Stimulated activated CD4-positive, alpha-beta T cell treated with anti-CD3 and anti-CD28 coated beads, Interleukin-15, amount 100 ng/mL, for 24 hours (primary cell): ENCODE measurements around the gene LGALS8.
"Not testable (repeated sequence)": the region's sequence is repeated elsewhere in the genome, so short reads cannot be mapped to it uniquely, and the experiment has no call there.

Experiments used
- DNase-seq: peaks from one replicate; pipeline ENCODE4 v3.0.0-alpha.2; 2020

Gene LGALS8

DNA sequence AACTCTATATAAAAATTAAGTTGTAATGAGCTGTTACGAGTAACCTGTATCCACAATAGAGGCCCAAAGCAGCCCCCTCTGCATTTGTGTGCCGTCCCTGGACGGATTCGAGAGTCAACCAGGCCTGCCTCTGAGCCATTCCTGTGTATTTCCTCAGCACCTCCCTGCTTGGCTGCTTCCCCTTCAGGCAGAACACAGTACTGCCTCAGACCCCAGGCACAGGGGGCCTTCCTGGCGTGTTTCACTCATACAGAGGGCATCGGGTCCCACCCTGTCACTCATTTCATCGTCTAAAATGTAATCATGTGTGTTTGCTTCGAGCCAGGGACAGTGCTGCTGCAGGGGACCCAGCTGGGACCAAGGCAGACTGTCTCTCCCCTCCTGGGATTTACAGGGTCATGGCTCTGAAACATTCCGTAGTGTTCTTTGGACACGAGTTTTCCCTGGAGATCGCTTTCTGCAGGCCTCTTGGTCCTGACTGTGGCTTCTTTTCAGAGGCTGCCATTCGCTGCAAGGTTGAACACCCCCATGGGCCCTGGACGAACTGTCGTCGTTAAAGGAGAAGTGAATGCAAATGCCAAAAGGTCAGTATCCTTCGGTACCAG lies 19.4 kb downstream of the LGALS8 start:
- DNase-seq: no peak

DNA sequence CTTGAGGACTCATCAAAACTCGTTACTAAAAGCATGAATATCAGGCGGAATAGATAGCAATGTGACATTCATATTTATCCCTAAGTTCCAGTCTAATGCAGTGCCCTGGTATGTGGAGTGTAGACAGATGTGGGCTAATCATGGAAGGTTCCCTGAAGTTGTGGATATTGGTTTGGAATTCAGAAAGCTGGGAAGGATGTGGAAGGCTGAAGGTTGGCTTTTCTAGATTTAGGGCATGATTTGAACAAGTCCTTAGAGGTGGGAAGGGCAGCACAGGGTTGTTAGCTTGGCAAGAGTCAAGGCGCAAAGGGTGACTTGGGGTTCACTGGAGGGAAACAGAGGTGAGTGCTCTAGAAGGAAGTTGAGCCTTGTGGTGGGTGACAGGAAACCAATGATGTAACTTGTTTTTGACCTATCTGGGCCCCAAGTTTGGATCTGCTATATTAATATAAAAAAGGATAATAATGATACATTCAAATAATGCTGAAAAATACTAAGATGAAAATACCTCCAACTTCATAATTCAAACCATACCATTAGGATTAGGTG lies 21.9 kb downstream of the LGALS8 start:
- no peak for DNase-seq

DNA sequence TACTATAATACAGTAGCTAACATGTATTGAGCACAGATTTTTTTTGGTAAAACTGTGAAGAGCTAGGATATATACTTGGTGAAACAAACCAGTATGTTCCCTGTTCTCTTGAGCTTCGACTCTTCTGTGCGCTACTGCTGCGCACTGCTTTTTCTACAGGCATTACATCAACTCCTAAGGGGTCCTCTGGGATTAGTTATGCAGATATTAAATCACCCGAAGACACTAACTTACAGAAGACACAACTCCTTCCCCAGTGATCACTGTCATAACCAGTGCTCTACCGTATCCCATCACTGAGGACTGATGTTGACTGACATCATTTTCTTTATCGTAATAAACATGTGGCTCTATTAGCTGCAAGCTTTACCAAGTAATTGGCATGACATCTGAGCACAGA lies 24.7 kb downstream of the LGALS8 start:
- DNase-seq: no peak

DNA sequence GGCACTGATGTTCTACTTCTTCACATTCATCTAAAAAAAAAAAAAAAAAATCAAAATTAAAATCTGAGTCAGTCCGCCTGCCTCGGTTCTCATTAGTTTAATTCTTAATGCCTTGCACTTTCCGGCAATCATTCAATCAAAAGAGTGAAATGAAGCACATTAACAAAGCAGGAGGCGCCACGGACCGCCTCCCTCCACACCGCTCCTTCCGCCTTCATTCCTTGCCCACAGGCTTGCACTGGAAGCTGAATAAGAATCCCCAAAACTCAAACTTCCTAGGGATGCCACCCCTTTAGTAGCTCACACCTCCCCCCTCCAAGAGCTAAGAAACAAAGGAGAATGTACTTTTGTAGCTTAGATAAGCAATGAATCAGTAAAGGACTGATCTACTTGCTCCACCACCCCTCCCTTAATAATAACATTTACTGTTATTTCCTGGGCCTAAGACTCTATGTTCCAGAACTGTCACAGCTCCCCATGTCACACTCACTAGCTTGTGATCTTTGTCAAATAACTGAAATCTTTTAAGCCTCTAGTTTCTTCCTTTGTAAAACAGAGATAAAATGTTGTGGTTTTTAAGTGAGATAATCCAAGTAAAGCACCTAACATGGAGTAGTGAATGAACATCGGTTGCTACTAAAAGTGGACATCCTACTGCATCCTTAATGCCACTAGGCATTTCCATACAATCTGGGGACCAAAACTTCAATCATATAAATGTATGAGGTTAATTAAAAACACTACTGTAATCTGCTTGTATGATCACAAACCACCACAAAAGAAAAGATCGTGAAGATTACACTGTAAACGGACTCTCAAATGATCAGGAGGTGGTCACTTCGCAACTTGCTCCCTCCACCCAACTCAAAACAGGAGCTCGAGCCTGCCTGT lies 27.4 kb downstream of the LGALS8 start:
- DNase-seq: no peak

DNA sequence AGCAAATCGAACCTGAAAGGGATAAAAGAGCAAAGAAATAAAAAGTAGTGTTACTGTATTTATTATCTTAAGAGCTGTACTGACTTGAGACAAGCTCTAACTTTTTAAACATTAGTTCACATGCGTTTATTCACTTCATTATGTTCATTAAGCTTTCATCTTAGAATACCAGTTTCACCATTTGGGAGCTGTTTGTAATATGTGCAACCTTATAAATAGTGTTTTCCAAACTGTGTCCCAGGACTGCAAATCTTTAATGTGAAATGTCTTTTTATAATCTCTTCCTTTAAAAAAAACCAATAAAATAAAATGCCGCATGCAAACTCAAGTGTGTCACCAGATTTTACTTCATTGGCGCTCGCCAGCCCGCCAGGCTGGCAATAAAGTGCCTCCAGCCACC lies 28.3 kb downstream of the LGALS8 start:
- no peak for DNase-seq

DNA sequence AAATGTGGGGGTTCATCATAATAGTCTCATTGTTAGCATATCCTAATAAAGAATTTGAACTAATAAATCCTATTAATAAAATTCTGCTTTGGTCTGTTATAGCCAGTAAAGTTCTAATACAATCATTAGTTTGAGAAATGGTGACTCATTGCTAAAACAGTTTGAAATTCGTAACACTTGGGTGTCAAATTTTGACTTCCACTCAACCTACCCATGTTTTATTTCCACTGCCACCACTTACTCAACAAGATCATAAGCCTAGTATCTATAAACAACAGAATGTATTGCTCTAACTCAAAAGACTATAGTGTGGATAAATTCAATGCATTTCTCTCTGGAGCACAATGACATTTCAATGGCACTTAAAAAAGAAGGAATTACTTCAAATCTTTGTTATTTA lies 29.1 kb downstream of the LGALS8 start:
- DNase-seq: no peak

DNA sequence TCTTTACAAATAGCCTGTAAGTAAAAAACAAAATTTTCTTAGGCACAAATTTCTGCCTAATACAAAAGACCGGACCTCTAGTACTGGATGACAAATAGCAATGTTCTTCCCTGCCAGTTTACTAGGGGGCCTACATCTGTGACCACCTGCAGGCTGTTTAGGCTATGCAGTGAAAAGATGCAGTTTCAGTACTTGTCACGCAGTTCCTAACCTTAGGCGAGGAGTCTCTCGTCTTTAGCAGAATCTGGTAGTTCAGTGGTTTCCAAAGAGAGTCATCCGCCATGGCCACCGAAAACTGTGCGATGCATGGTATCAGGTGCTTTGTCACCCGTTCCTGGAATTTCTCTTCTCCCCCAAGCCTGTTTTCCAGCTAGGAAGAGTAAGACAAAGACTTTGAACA lies 29.6 kb downstream of the LGALS8 start:
- no peak for DNase-seq

DNA sequence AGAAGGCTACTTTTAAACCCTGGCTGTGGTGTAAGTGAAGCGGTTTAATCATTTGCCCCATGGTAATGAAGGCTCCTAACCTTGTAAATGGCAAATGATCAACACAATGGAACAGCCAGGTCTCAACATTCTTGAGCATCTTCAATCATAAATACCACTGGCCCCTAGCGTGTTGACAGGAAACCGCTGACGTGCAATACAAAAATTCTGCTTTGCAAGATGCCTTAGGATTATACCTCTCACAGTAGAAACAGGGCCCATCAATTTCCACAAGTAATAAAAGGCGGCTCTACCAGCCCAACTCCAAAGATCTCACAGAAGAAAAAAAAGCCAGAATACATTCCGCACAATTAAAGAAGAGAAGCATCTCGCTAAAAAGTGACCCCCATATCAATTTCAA lies 32.8 kb downstream of the LGALS8 start:
- no peak for DNase-seq

DNA sequence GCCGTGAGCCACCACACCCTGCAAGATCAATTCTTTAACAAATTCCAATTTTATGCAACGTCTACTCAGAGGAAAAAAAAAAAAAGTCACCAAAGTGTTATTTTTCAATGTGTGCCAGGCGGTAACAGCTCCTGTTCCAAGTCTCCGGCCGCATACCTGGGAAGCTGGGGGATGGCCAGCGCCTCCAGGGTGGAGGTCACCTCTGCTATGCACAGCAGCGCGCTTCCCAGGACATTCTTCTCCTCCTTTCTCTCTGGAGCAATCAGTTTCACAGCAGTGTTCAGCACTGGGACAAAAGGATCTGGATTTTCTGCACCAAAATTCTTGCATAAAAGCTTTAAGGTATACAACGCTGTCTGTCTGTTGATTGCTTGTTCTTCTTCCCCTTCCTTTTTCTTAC lies 34.3 kb downstream of the LGALS8 start:
- no peak for DNase-seq

DNA sequence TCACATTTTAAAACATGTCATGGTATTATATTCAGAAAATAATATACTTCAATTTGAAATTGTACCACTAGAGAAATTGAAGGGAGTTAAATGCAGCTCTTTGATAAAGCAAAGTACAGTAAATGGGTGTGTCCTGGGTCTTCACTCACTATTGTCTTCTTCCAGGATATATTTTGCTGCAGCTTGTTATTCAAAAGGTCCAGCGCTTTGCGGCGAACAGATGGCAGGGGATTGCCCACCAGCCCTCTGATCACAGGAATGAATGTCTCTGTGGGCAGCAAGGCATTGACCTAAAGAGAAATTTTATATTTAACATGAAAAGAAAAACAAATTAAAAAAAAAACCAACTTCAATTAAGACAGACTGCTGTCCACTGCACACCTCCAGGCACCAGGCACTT lies 35.1 kb downstream of the LGALS8 start:
- no peak for DNase-seq

DNA sequence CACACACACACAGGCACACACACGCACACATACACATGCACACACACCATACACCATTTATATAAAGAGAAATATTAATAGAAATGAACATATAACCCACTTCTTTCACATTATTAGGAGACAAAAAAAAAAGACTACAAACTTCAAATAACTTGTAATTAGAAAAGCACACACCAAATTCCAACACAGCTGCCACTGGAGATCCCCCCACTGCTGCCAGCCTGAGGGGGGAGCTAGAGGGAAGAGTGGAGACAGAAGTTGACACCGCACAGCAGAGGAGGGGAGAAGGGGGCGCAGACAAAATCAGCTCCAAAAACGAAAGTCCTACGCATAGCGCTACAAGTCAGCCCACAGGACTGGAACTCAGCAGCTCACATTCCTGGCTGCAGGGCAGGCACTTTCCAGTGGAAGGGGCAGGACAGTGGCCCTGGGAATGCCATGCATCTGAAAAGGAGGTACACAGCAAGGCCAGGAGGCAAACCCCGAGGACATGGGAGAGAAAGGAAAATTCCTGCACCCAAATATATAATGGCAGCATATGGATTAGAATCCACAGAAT lies 36.5 kb downstream of the LGALS8 start:
- DNase-seq: no peak

DNA sequence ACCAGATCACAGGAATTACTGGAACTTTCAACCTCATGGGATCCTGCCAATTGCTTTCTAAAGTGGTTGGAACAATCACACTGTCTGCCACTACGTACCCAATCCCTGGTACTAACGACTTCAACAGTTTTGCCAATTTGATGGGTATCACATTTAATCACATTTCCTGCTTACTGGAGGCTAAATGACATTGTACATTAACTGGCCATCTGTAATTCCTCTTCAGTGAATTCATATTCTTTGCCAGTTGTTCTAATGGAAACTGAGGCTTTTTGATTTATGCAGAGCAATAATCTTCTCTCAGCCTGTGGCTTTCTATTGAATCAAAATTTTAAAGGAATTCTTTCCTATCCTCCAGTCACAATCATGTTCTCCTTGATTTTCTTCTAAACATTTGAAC lies 38.2 kb downstream of the LGALS8 start:
- DNase-seq: no peak

DNA sequence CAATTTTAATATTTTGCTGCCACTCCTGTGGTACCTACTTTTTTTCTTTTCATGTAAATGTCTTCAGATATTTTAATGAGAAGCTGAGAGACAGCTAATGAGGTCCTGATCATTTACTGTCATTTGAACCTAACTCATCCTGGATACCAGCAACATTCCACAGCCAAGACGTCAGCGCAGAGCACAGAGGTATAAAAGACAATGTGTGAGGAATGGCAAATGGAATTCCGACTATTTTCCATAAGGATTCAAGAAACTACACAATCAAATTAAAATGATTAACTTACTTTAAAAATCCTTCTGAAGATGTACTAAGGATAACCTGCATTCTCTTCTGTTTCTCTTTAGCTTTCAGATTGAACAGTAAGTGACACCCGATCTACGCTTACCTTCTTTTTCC lies 41.7 kb downstream of the LGALS8 start:
- no peak for DNase-seq

DNA sequence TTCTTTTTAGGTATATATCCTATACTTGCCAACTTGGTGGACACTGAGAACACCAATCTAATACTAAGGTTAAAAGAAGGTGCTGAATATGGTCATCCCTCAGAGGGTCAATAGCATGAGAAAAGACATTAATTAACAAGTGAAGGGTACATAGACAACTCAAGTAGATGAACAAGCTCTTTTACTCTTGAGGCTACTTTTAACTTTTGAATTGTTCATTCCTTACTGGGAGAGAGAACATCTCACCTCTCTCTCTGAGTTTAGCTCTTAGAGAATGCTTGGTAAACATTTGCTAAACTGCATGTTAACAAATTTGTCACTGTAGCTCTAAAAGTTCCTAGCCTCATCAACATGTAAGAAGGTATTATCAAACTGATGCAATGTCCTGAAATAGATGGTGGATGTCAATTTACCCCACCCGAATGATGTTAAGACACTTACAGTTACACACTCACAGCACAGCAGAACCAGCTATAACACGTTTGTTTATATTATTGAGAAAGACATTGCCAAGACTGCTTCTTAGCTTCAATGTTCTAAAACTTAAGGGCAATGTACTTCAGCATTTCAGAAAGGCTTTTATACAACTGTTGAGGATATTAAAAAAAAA lies 44.6 kb downstream of the LGALS8 start:
- DNase-seq: no peak

DNA sequence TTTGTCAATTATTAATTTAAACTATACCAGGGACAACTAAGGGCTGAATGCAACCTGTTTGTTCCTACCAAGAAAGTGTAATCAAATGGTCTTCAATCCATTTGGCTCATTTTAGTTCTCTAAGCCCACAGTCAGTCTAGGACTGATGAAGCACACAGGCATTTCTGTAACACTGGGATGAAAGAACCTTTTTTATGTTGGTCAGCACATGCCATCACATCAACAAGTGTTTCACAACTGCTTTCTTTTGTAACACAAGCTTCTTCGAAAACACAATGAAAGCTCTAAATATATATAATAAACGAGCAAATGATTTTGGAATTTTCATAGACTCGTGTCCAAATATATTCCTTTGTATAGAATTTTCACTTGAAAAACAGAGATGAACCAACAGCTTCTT lies 51.7 kb downstream of the LGALS8 start:
- no peak for DNase-seq

DNA sequence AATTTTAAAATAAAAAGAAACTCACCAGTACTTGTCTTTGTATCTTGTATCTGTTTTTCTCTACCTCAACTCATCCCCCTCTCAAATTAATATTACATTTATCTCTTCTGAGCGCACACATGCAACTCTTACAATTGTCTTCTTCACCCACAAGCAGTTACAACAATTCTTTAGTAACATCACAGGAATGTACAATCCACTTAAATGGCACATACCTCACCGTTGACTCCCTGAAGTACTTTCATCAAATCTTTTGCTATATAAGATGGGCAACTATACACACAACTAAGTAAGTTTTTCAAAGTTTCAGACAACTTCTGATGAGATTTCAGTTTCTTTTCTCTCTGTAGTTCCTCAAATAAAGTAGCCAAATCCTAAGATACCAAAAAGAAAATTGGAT lies 52.2 kb downstream of the LGALS8 start:
- DNase-seq: no peak

DNA sequence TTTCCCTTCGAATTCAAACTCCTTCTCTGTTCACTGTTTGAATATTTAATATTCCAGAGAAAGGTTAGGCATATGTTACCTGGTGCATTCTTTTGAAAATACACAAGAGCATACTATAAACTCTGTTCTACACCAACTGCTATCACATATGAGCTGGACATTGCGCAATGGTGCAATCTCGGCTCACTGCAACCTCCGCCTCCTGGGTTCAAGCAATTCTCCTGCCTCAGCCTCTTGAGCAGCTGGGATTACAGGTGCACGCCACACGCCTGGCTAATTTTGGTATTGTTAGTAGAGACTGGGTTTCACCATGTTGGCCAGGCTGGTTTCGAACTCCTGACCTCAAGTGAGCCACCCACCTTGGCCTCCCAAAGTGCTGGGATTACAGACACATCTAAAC lies 53.3 kb downstream of the LGALS8 start:
- DNase-seq: not testable (repeated sequence)

DNA sequence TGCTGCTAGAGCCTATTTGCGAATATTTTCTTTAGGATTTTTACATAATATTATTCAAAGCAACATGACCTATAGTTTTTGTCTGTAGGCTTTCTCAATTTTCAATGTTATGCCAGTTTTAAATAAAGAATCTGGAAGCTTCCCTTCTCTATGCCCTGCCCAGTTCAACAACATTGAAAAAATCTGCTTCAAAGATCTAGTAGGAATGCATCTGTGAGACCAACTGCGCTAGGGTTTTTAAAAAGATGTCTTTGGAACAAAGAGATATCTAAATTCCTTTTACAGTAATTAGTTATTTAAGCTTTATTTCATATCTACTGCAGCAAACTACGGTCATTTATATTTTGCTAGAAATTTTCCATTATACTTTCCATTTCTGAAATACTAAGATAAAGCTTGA lies 54.9 kb downstream of the LGALS8 start:
- no peak for DNase-seq

DNA sequence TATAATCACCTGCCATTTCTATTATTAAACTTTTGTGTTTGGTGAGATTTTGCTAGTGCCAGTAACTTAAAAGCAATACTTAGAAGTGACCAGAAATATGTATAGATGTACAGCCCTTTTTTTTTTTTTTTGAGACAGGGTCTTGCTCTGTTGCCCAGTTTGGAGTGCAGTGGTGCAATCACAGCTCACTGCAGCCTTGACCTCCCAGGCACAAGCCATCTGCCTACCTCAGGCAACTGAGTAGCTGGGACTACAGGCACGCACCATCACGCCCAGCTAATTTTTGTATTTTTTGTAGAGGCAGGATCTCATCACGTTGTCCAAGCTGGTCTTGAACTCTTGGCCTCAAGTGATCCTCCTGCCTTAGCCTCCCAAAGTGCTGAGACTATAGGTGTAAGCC lies 56.6 kb downstream of the LGALS8 start:
- DNase-seq: not testable (repeated sequence)

DNA sequence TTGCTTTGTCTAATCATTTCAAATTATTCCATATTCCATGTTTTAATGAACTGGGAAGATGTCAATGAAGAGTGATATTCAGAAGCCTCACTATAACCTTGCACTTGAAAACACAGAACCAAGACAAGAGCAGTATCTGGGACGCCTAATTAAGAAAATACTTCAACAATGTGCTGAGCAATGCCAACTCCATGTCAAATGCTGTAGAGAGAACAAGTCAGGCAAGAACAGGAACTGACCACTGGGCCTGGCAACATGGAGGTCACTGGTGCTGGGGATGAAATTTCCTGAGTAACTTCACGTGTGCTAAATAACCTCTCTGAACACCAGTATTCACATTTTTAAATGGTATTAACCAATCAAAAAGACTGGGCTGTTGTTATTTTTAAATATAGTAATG lies 57.7 kb downstream of the LGALS8 start:
- no peak for DNase-seq

DNA sequence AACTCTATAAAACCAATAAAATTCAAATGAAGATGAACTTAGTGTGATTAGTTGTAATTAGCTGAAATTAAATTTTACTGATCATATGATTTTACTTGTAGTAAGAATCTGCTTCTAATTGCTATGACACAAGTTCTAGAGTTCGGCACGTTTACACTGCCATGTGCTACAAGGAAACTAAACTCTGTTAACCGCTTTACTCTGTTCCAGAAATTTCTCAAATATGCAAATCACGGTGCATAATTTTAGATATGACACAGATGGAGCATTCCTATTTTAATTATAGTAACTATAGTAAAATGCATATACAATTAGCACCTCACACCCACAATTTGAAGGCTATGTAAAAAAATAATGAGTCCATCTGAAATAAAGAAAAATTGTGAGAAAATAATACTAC lies 65.7 kb downstream of the LGALS8 start:
- no peak for DNase-seq

DNA sequence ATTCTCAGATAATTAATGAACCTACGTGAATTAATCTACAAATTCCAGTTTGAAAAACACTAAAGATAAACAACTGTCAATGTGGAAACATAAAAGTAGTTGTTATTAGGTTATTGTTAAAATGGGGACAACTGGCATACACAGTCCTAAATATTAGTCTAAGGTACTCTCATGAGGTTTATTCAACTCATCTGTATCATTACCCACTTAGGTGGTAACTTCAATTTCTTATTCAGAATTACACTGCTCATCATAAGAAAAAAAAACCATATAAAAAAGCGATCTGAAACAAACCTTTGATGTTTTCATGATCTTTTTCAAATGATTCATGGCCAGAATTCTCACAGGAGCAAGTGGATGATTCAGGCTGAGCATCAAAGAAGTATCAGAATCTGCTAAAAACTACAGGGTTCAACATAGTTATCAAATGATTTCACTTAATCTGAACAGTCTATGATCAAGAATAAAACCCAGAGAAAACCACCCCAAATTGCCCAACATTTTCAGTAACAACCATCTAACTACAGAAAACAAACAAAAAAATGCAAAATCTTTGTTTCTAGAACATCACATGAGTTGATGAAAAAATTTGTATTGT lies 66.9 kb downstream of the LGALS8 start:
- no peak for DNase-seq

DNA sequence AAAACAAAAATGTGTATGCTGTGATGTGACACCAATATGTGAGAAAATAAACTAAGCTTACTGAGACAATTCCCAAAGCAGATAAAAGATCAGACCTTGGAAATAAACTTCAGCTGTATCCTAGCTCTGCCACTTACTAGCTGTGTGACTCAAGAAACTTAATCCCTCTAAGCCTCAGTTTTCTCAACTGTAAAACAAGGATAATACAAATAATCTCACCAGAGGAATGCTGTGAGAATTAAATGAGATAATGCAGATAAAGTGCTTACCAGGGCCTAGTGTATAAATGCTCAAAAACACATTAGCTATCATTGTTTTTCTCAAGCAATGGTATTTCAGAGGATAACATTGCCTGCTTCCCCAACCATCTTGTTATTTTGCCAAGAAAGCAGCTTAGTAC lies 78.4 kb downstream of the LGALS8 start:
- DNase-seq: no peak
